GM20000 (cell line): ENCODE measurements around the gene VAV2.

ENCODE experiments used
- DNase-seq: peaks from one replicate; pipeline ENCODE4 v3.0.0; 2012; ENCODE audit warnings: low spot score
- TF ChIP-seq, protein P1 (sequence below): IDR thresholded peaks from 2 replicates; pipeline ENCODE4 v1.5.1; 2012; ENCODE audit warnings: mild to moderate bottlenecking, control low read depth; ENCODE audit errors: extremely low read depth, missing control alignments

VAV2 gene

DNA sequence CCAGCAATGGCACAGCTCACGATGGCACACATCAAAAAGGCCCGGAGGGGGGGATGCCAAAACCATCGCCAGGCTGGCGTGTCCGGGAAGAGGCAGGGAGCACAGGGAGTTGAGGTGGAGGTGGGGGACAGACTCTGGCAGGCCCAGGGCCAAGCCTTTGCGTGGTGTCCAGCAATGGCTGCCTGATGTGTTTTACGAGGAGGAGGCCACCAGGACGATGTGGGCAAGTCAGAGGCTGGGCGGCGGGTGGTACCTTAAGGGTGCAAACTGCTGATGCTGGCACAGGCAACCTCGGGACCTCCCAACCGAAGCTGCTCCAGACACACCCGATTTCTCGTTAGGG is 4.7 kb downstream of the VAV2 start:
- TF ChIP-seq, protein P1, sequence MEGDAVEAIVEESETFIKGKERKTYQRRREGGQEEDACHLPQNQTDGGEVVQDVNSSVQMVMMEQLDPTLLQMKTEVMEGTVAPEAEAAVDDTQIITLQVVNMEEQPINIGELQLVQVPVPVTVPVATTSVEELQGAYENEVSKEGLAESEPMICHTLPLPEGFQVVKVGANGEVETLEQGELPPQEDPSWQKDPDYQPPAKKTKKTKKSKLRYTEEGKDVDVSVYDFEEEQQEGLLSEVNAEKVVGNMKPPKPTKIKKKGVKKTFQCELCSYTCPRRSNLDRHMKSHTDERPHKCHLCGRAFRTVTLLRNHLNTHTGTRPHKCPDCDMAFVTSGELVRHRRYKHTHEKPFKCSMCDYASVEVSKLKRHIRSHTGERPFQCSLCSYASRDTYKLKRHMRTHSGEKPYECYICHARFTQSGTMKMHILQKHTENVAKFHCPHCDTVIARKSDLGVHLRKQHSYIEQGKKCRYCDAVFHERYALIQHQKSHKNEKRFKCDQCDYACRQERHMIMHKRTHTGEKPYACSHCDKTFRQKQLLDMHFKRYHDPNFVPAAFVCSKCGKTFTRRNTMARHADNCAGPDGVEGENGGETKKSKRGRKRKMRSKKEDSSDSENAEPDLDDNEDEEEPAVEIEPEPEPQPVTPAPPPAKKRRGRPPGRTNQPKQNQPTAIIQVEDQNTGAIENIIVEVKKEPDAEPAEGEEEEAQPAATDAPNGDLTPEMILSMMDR = no peak
- DNase-seq = no peak

DNA sequence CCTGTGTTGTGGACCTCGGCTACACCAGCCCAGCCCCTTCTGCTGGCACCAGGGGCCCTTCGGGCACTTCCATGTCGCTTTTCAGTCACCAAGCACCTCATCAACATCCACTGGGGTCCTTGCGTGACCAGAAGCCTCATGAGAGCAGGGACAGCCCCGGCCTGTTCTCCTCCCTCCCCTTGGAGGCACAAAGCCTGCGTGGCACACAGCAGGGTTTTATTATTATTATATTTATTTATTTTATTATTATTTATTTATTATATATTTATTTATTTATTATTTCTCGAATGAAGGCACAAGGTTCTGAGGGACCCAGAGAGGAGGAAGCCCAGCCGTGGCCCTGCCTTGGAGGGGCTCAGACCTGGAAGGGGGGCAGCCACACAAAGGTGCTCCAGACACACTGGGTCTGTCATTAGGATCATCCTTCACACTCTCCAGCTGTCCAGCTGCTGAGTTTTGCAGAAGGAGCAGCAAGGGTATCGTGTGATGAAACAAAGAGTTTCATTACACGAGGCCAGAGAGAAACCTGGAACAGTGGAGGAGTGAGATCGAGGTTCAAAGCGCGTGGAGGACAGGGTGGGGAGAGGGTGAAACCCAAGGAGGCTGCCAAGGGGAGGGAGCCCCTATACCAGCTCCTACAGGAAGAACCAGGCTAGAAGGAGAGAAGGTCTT is 5.2 kb downstream of the VAV2 start:
- TF ChIP-seq, protein P1 = no peak
- DNase-seq = no peak

DNA sequence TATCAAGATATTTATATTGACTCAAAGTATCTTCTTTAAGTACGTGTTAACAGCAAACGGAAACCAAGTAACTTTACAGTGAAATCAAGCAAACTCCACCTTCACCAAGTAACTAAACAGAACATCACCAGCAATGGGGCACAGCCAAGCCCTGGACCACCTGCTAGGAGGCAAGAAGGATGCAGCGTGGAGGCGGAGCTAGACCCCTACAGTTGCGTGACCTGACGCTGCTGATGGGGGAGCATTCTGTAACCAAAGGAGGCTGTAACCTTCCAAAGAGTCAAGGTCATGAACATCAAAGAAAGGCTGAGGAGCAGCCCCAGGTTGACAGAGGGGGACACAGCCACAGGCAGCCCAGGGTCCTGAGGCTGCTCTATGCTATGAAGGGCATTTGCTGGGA is 6.1 kb downstream of the VAV2 start:
- DNase-seq = no peak
- TF ChIP-seq, protein P1 = no peak

DNA sequence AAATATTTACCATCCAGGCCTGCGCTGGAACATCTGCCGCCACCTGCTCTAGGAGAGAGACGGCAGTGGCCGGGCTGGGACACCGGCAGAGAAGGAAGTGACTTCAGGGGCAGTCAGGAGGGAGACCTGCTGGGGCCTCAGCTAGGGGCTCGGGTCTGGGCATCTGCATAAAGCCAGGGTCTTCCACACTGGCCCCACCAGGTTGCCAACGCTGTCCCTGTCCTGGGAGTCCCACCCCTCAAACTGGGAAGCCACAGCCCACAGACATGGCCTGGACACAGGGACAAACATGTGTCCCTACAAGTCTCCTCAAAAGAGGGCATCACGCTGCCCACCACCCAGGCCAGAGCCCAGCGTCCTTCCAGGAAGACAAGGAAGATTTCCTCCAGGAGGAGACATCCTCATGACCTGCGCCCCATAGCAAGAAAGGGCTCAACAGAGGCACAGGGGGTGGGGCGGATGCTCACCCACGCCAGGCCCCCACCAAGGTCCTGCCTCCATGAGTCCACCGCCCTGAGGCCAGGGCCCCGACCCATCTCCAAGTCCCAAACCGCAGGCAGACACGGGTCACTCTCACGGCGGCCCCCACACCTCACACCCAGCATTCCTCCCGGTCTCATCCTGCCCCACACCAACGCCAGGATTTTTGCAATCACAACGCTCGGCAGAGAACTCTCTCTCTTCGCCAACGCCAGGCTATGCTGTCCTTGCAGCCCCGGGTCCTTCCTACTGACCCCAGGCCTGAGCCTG is 9.0 kb downstream of the VAV2 start:
- no peak for DNase-seq
- TF ChIP-seq, protein P1 = no peak

DNA sequence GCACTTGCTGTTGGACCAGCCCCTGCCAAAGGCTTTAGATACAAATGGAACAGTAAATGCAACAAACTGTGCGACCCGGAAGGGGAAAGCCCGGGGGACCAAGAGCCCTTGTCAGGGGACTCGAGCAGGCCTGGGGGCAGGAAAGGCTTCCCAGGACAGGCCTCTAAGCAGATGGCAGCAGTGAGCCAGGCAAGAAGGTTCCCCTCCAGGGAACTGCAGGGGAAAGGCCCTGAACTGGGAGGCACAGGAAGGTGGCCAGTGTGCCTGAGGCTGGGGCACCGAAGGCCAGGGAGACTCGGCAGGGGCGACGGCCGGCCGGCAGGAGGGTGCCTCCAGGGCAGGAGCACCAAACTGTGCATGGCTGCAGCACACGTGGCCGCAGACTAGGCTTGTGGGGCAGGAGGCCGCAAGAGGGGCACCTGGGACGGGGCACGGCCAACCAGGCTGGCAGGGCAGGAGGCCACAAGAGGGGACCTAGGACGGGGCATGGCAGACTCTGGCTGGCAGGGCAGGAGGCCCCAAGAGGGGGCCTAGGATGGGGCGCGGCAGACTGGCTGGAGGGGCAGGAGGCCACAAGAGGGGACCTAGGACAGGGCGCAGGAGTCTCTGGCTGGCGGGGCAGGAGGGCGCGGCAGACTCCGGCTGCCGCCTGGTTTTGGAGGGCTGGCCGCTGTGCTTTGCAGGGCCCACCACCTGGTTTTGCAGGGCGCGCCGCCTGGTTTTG is 10.0 kb downstream of the VAV2 start:
- TF ChIP-seq, protein P1 = no peak
- DNase-seq = no peak

DNA sequence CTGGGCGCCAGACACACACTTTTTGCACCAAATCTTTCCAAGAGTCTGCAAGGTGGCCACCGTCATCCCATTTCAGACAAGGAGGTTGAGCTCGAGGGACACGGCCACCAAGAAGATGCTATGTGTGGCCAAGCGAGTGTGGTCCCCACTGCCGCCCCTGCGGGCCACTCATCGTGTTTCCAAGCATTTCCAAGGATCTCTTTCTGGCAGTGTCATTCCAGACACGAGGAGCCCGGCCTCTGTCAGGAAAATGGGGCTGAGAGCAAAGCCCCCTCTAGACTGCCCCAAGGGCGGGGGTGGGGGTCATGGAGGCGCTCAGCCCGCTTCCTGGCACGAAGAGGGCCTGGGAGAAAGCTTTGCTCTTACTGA is 10.6 kb downstream of the VAV2 start:
- TF ChIP-seq, protein P1 = no peak
- no peak for DNase-seq

DNA sequence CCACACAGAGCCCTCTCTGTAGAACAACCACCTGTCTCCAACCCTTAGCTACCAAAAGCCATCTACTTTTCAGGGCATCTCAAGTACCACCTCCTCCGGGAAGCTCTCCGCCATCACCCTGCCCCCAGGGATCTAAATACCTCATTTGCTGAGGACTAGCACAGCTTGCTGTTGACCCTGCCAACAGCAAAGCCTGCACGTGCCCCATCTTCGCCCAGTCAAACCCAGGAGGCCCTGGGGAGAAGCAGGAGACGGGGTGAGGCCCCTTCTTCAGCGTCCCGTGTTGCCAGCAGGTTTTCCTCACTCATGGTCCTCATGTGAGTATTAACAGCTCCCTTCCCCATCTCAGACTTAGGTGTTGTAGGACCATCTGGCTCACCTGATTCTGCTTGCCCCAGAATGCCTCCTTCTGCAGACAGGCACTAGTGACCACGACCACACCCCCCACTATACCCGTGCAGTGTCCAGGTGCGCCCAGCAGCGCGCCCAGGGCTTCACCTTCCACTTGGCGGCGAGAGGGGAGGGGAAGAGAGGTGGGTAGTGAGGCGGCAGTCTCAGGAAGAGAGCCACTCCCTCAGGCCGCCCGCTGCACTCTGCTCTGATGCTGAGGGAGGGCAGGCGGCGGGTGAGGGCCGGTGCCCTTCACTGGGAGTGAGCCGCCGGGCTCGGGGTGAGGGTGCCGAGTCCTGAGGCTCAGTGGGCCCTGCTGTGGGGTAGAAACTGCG is 11.1 kb downstream of the VAV2 start:
- DNase-seq = no peak
- TF ChIP-seq, protein P1 = no peak
